GM18861 (cell line): ENCODE measurements around the gene CFC1.
"Not testable (repeated sequence)": the region's sequence is repeated elsewhere in the genome, so short reads cannot be mapped to it uniquely, and the experiment has no call there.

Experiments used
- ATAC-seq: cut with Tn5 transposase; IDR thresholded peaks from one replicate; pipeline ENCODE4 v1.9.1; 2021; ENCODE audit not compliant: unreplicated experiment

CFC1 gene

GRCh38 chr2:130584726-130585125, 14.6 kb downstream of the CFC1 start:
- ATAC-seq = not testable (repeated sequence)

- not testable (repeated sequence) for ATAC-seq
Observed at GRCh38 chr2:130583582-130583981, 15.8 kb downstream of the CFC1 start.

GRCh38 chr2:130582970-130583369, 16.4 kb downstream of the CFC1 start:
- not testable (repeated sequence) for ATAC-seq

- ATAC-seq = not testable (repeated sequence)
Observed at GRCh38 chr2:130581491-130581890, 17.9 kb downstream of the CFC1 start.

- not testable (repeated sequence) for ATAC-seq
Observed at GRCh38 chr2:130579121-130579520, 20.3 kb downstream of the CFC1 start.

- ATAC-seq = not testable (repeated sequence)
Observed at GRCh38 chr2:130577559-130577958, 21.8 kb downstream of the CFC1 start.

GRCh38 chr2:130576209-130576784, 23.1 kb downstream of the CFC1 start:
- not testable (repeated sequence) for ATAC-seq

GRCh38 chr2:130574230-130574629, 25.1 kb downstream of the CFC1 start:
- not testable (repeated sequence) for ATAC-seq

GRCh38 chr2:130571929-130572328, 27.4 kb downstream of the CFC1 start:
- not testable (repeated sequence) for ATAC-seq

- ATAC-seq = not testable (repeated sequence)
Observed at GRCh38 chr2:130566165-130566564, 33.2 kb downstream of the CFC1 start.

GRCh38 chr2:130556441-130556840, 42.9 kb downstream of the CFC1 start:
- not testable (repeated sequence) for ATAC-seq

GRCh38 chr2:130554178-130554577, 45.2 kb downstream of the CFC1 start:
- ATAC-seq = not testable (repeated sequence)

- not testable (repeated sequence) for ATAC-seq
Observed at GRCh38 chr2:130549475-130549874, 49.9 kb downstream of the CFC1 start.

GRCh38 chr2:130548418-130548817, 51.0 kb downstream of the CFC1 start:
- ATAC-seq = not testable (repeated sequence)

GRCh38 chr2:130544978-130545377, 54.4 kb downstream of the CFC1 start:
- not testable (repeated sequence) for ATAC-seq

- ATAC-seq = not testable (repeated sequence)
Observed at GRCh38 chr2:130543785-130544528, 55.4 kb downstream of the CFC1 start.

- ATAC-seq = not testable (repeated sequence)
Observed at GRCh38 chr2:130542789-130543188, 56.6 kb downstream of the CFC1 start.
